A673 (cell line): ENCODE results near the gene MYCL. TPM values are rescaled to one million over a fixed set of nuclear protein-coding genes. Genes with fewer than 3 reads are reported as not detected.

Experiments used
- BruUV-seq: library from RNA; stranded (reverse); fragments of 400-500 nt; replicated peaks from 2 replicates; lab custom pipeline; 2021; lab: Mats Ljungman, UMichigan
- CTCF ChIA-PET: fragments of 300-600 bp; sonication (Branson Sonifier 250); formaldehyde crosslinking; loops from one replicate; lab custom pipeline; 2022; ENCODE audit warnings: antibody characterized with exemption; lab: Charles Lee
- POLR2A ChIA-PET: fragments of 300-600 bp; sonication (Branson Sonifier 250); formaldehyde crosslinking; loops from one replicate; lab custom pipeline; 2022; ENCODE audit warnings: antibody characterized with exemption; ENCODE audit not compliant: low non-redundant PET; lab: Charles Lee
- DNase-seq: peaks from one replicate; pipeline ENCODE4 v3.0.0-alpha.2; 2015; ENCODE audit warnings: low spot score
- H3K27ac ChIP-seq: fragments of 200-600 bp; sonication (generic); 2 replicates; pipeline ENCODE4 v1.5.1; 2016; ENCODE audit warnings: mixed run types, low read depth, mild to moderate bottlenecking, mixed read lengths, antibody characterized with exemption, low read length; ENCODE audit not compliant: poor library complexity, severe bottlenecking
- H3K27me3 ChIP-seq: fragments of 200-600 bp; sonication (generic); replicated peaks from 2 replicates; pipeline ENCODE4 v1.6.1; 2017; ENCODE audit warnings: mixed run types, low read depth, mild to moderate bottlenecking, mixed read lengths, antibody characterized with exemption, low read length; ENCODE audit not compliant: insufficient read depth, poor library complexity
- H3K36me3 ChIP-seq: fragments of 200-600 bp; sonication (generic); 2 replicates; pipeline ENCODE4 v1.6.1; 2016; ENCODE audit warnings: mixed run types, mild to moderate bottlenecking, mixed read lengths, antibody characterized with exemption, low read length; ENCODE audit not compliant: insufficient read depth, poor library complexity, severe bottlenecking
- H3K4me1 ChIP-seq: fragments of 200-600 bp; sonication (generic); 2 replicates; pipeline ENCODE4 v1.6.1; 2017; ENCODE audit warnings: mixed run types, mild to moderate bottlenecking, mixed read lengths, antibody characterized with exemption, low read length; ENCODE audit not compliant: insufficient read depth, poor library complexity, severe bottlenecking
- H3K4me3 ChIP-seq: fragments of 200-600 bp; sonication (generic); 2 replicates; pipeline ENCODE4 v1.5.1; 2016; ENCODE audit warnings: low read depth, mixed run types, mild to moderate bottlenecking, mixed read lengths, low read length; ENCODE audit not compliant: poor library complexity, severe bottlenecking
- H3K9me3 ChIP-seq: fragments of 200-600 bp; sonication (generic); 2 replicates; pipeline ENCODE4 v1.6.1; 2016; ENCODE audit warnings: mixed run types, low read depth, mild to moderate bottlenecking, mixed read lengths, antibody characterized with exemption, low read length; ENCODE audit not compliant: poor library complexity, severe bottlenecking
- CTCF ChIP-seq: fragments of 300-800, 200-600 bp; sonication (generic); conservative IDR thresholded peaks from 2 replicates; pipeline ENCODE4 v1.5.1; 2017; ENCODE audit warnings: low read depth, mild to moderate bottlenecking, antibody characterized with exemption, low read length, moderate library complexity, mixed read lengths
- EZH2 ChIP-seq: fragments of 200-600 bp; sonication (generic); IDR thresholded peaks from 2 replicates; pipeline ENCODE4 v1.6.1; 2017; ENCODE audit warnings: borderline replicate concordance, low read depth, mild to moderate bottlenecking, mixed read lengths, antibody characterized with exemption, low read length; ENCODE audit not compliant: poor library complexity, severe bottlenecking
- intact Hi-C: fragments of 100-400 bp; cut with micrococcal nuclease; formaldehyde crosslinking; loops from one replicate; pipeline ENCODE4 v1.10.0; 2022; ENCODE audit not compliant: unreplicated experiment
- total RNA-seq: library from RNA; stranded (reverse); gene quantifications from 2 replicates; pipeline ENCODE4 v1.2.3, GENCODE V29; 2021

Gene MYCL
- total RNA-seq, 1 experiment from 2014 or later = 0.58 TPM

GRCh38 chr1:39936724-39937491 lies 35.2 kb upstream of the MYCL start:
- DNase-seq = no peak
- CTCF ChIA-PET = no interaction called here
- no peak overlapping the region for H3K27ac ChIP-seq
- H3K9me3 ChIP-seq = no peaks in the 10 kb centered on the region
- H3K27me3 ChIP-seq = no peaks in the 10 kb centered on the region
- H3K36me3 ChIP-seq = no peaks in the 10 kb centered on the region
- no peak overlapping the region for H3K4me3 ChIP-seq
- intact Hi-C loops = no loop called here
- no peaks in the 10 kb centered on the region for H3K4me1 ChIP-seq
- no TSS peak for BruUV-seq
- POLR2A ChIA-PET = no interaction called here
- TF ChIP-seq EZH2 (no peak), CTCF (no peak)

GRCh38 chr1:39933956-39934941 lies 32.5 kb upstream of the MYCL start:
- no peak for DNase-seq
- no peaks in the 10 kb centered on the region for H3K9me3 ChIP-seq
- no peak overlapping the region for H3K27ac ChIP-seq
- H3K4me3 ChIP-seq = no peak overlapping the region
- BruUV-seq = no TSS peak
- CTCF ChIA-PET = interaction anchor here (0.6 kb wide), 1 partner anchor 37 kb away, joined by 5 read pairs; no protein-coding TSS in a partner anchor
- intact Hi-C loops = no loop called here
- H3K27me3 ChIP-seq = no peaks in the 10 kb centered on the region
- no peak for TF ChIP-seq EZH2
- TF ChIP-seq CTCF = no peak
- H3K4me1 ChIP-seq = no peaks in the 10 kb centered on the region
- POLR2A ChIA-PET = no interaction called here
- H3K36me3 ChIP-seq = no peaks in the 10 kb centered on the region

DNA sequence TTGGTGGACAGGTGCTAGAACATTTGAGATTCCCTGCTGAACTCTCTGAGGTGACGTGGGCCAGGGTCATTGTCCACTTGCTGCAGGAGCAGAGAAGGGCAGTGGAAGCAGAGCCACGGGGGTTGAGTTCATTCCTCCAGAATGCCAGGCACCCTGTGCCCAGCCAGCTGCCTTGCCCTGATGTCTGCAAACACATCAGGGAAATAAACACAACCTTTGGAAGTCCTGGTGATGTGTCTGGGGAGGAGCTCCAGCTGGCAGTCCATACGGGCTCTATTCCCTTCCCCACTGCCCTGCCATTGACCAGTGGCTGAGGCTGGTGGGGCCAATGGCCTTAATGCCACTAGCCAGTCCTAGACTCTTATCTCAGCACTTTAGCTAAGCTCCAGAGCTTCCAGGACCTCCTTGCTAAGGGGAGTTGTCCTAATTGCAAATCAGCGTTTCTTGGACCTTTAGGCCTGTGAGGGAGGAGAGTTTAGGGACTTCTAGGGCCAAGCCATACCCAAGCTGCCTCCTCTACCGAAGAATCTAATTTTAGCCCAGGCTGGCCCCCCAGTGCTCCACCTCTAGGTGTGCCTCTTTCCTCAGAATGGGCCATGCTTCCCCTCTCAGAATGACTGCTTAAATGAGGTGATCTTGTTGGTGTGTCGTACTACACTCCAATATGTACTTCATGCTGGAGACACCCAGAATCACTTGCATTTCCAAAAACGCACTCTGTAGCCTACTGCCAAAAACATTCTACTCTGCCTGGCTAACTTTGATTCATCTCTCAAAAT lies 27.3 kb upstream of the MYCL start:
- H3K36me3 ChIP-seq = no peaks in the 10 kb centered on the region
- H3K9me3 ChIP-seq = no peaks in the 10 kb centered on the region
- no TSS peak for BruUV-seq
- POLR2A ChIA-PET = no interaction called here
- H3K27me3 ChIP-seq = no peaks in the 10 kb centered on the region
- H3K4me3 ChIP-seq = no peak overlapping the region
- DNase-seq = no peak
- CTCF ChIA-PET = no interaction called here
- H3K27ac ChIP-seq = no peak overlapping the region
- no peak for TF ChIP-seq EZH2
- no peak for TF ChIP-seq CTCF
- no peaks in the 10 kb centered on the region for H3K4me1 ChIP-seq
- intact Hi-C loops = no loop called here
